AG04449 (cell line): ENCODE measurements around the gene ZSCAN9.

Experiments
- CTCF ChIA-PET: fragments of 350-600 bp; formaldehyde crosslinking; extraction: SDS; loops from one replicate; lab custom pipeline; 2021; ENCODE audit warnings: antibody characterized with exemption; lab: Yijun Ruan, JAX
- POLR2A ChIA-PET: fragments of 400-600, 350-600 bp; formaldehyde crosslinking; extraction: SDS; loops from one replicate; lab custom pipeline; 2020; ENCODE audit warnings: antibody characterized with exemption, inconsistent platforms; lab: Yijun Ruan, JAX
- DNase-seq: peaks from one replicate; pipeline ENCODE4 v3.0.0-alpha.2; 2010; ENCODE audit warnings: low read depth, low spot score
- H3K4me3 ChIP-seq: 2 replicates; pipeline ENCODE4 v1.5.1; 2011; ENCODE audit warnings: low read depth, mild to moderate bottlenecking, control low read depth, low read length
- TF ChIP-seq, protein P1 (sequence below): IDR thresholded peaks from one replicate; pipeline ENCODE4 v1.5.1; 2011; ENCODE audit warnings: mild to moderate bottlenecking, moderate library complexity, low read length, control low read depth, inconsistent platforms; ENCODE audit not compliant: insufficient read depth; ENCODE audit errors: missing control alignments

ZSCAN9 gene

DNA sequence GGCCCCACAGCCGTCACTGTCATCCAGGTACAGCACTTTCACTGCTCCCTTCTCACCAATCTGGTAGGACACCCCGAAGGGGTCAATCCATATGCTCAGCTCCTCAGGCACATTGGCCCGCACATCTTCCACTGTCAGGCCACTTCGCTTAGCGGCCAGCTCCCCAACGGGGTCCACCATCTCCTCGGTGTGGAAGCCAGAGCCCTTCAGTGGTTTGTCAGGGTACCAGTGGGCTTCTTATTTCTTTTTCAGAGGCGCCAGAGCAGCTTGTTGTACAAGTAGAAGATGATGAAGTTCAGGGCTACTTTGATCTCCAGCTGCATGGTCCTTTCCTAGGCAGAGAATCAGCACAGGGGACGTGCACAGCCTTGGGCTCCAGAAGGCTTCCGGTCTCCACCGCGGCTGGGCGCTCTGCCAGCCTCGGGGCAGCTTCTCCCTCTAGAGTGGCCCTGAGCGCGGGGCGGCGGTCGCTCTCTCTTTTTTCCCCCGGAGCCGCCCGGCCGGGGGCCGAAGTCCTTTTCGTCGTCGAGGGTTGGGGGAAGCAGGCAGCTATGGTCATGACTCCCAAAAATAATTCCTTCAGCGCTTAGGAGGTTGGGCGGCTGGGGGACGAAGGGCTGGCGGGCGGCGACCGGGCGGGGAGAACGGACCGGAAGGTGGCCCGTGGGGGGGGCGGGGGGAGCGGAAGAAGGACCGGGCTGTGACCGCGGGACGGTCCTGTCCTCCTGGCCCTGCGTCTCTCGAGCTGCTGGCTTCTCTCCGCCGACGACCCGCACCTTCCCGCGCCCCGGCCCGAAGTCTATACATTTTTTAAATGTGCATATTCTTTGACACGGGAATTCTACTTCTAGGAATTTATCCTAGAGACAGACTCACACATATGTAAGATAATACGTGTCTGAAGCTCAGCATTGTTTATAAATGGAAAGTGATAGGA lies 6.5 kb upstream of the ZSCAN9 start:
- CTCF ChIA-PET: interaction anchor here (0.7 to 2.4 kb wide), 5 partner anchors 9 to 138 kb away, joined by 3 to 12 read pairs (median 3); partner anchors contain the start of gene ZKSCAN8
- DNase-seq: no peak
- TF ChIP-seq, protein P1, sequence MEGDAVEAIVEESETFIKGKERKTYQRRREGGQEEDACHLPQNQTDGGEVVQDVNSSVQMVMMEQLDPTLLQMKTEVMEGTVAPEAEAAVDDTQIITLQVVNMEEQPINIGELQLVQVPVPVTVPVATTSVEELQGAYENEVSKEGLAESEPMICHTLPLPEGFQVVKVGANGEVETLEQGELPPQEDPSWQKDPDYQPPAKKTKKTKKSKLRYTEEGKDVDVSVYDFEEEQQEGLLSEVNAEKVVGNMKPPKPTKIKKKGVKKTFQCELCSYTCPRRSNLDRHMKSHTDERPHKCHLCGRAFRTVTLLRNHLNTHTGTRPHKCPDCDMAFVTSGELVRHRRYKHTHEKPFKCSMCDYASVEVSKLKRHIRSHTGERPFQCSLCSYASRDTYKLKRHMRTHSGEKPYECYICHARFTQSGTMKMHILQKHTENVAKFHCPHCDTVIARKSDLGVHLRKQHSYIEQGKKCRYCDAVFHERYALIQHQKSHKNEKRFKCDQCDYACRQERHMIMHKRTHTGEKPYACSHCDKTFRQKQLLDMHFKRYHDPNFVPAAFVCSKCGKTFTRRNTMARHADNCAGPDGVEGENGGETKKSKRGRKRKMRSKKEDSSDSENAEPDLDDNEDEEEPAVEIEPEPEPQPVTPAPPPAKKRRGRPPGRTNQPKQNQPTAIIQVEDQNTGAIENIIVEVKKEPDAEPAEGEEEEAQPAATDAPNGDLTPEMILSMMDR: no peak

DNA sequence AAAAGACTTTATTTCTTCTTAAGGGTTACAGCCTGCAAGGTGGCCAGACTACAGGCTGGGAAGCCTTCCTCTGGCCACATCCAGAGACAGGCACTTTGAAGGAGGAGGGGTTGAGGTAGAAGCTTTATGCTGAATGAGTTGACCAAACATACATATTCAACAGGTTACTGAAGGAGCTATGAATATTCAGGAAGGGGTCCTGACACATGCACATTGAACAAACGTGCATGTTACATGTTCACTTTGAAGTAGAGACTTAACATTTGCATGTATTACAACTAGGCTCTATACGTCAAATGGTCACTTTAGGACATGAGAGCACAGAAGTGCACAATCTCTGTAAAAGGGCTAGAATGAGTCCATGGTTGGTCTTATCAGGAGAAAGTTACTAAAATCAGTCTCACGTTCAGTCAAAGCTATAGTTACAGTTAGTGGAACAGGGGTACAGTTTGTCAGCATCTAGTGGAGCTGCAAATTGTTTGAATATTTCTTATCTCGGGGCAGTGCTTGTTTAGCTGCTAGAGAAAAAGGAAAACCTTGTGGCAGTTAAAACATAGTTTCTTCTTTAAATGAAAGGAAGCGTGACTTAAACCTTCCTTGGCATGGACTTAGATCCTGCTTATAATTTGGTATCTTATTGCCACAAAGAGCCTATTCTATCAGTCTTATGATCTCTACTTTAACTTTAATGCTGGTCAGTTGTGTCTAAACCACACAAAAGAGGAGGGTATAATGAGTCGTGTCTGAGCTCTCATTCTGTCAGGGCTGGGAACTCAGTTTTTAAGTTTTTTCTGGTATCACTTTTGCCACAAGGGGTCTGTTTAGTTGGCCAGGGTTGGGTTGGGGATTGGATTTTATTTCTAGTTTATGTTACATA lies 4.6 kb upstream of the ZSCAN9 start:
- ChIA-PET POLR2A (no interaction called here), CTCF (interaction anchor here (0.8 kb wide), 1 partner anchor 32 kb away, joined by 3 read pairs; the partner anchor contains the start of gene ZKSCAN4)

More for the DNA sequence above, 6.5 kb upstream of the ZSCAN9 start:
- peak overlapping the region; percentile 59 for H3K4me3 ChIP-seq
- POLR2A ChIA-PET: interaction anchor here (0.6 kb wide), 1 partner anchor 1086 kb away, joined by 3 read pairs; a partner anchor contains a TSS

DNA sequence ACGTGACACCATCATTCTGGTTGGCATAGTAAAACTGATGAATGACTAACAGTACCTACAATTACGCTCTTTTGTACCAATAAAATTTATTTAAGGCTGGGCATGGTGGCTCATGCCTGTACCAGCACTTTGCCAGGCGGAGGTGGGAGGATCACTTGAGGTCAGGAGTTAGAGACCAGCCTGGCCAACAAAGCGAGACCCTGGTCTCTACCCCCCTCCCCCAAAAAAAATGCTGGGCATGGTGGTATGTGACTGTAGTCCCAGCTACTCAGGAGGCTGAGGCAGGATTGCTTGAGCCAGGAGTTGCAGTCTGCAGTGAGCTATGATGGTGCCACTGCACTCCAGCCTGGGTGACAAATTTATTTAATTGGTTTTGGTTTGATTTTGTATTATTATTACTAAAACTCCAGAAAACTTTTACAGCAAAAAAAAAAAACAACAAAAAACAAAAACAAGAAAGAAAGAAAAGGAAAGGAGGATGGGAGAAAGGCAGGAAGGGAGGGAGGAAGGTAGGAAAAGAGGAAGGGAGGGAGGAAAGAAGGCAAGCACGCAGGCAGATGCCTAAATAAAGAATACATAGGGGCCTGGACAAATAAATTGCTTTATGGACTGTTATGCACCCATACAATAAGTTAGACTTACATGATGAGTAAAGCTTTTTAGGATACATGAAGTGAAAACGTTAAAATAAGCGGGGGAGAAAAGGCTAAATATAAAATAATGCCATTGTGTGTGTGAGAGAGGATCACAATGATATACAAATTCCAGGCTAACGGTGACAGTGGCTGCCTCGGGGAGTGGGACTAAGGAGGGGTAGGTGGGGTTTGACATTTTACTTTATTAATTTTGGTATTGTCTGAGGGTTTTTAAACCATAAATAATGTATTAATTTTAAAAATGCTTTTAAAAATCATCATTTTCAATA lies 682 bp upstream of the ZSCAN9 start:
- DNase-seq: no peak
- TF ChIP-seq, protein P1: no peak
- ChIA-PET CTCF (no interaction called here), POLR2A (no interaction called here)
- H3K4me3 ChIP-seq: peak overlapping the region; percentile 82

More for the DNA sequence above, 4.6 kb upstream of the ZSCAN9 start:
- TF ChIP-seq, protein P1: no peak
- H3K4me3 ChIP-seq: no peak overlapping the region
- DNase-seq: no peak

DNA sequence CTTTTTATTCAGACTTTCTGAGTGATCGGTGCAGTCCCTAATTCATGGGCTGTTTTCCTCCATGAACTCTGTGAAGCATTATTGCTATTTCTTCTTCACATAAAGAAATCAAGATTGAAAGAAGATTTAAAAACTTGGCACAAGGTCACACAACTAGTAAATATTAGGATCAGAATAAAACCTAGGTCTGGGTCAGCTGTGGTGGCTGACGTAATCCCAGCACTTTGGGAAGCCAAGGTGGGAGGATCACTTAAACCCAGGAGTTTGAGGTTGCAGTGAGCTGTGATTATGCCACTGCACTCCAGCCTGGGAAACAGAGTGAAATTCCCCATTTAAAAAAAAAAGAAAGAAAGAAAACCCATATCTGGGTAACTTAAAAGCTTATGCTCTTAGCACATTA lies 1.4 kb downstream of the ZSCAN9 start:
- no peak overlapping the region for H3K4me3 ChIP-seq
- ChIA-PET POLR2A (interaction anchor here (0.8 to 1.1 kb wide), 2 partner anchors 129 to 1067 kb away, joined by 3 read pairs; no protein-coding TSS in a partner anchor), CTCF (interaction anchor here (1.3 kb wide), 1 partner anchor 129 kb away, joined by 3 read pairs; no protein-coding TSS in a partner anchor)
- TF ChIP-seq, protein P1: no peak
- DNase-seq: no peak

DNA sequence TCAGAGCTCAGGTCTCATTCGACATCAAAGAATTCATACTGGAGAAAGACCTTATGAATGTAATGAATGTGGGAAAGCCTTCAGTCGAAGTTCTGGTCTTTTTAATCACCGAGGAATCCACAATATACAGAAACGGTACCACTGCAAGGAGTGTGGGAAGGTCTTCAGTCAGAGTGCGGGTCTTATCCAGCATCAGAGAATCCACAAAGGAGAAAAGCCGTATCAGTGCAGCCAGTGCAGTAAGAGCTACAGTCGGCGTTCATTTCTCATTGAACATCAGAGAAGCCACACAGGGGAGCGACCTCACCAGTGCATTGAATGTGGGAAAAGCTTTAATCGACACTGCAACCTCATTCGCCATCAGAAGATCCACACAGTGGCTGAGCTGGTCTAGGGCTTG lies 7.7 kb downstream of the ZSCAN9 start:
- TF ChIP-seq, protein P1: no peak
- no peak overlapping the region for H3K4me3 ChIP-seq
- CTCF ChIA-PET: interaction anchor here (1.9 kb wide), 1 partner anchor 20 kb away, joined by 4 read pairs; no protein-coding TSS in a partner anchor
- POLR2A ChIA-PET: no interaction called here
- DNase-seq: no peak
